HS-27A (cell line): ENCODE data around the gene P4HB.

ENCODE experiments used
- DNase-seq: peaks from one replicate; pipeline ENCODE4 v3.0.0-alpha.2; 2012; ENCODE audit warnings: low read depth, missing footprints

P4HB gene

DNA sequence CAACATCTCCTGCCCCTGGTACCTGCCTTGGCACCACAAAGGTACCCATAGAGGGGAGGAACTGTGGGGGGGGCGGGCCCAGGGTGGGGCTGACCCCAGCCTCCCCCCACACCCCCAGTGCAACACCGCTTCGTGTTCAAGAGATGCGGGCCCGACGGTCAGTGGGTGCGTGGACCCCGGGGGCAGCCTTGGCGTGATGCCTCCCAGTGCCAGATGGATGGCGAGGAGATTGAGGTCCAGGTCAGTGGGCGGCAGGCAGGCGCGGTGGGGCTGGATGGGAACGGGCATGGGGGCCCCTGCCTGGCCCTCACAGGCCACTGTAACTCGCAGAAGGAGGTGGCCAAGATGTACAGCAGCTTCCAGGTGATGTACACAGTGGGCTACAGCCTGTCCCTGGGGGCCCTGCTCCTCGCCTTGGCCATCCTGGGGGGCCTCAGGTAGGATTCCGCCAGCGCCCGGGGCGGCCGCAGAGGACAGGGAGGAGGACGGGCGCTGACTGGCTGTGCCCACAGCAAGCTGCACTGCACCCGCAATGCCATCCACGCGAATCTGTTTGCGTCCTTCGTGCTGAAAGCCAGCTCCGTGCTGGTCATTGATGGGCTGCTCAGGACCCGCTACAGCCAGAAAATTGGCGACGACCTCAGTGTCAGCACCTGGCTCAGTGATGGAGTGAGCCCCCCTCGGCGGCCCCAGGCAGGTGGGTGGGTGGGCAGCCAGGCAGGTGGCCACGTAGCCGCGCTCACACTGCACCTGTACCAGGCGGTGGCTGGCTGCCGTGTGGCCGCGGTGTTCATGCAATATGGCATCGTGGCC, 49.2 kb downstream of the P4HB start:
- DNase-seq: no peak

DNA sequence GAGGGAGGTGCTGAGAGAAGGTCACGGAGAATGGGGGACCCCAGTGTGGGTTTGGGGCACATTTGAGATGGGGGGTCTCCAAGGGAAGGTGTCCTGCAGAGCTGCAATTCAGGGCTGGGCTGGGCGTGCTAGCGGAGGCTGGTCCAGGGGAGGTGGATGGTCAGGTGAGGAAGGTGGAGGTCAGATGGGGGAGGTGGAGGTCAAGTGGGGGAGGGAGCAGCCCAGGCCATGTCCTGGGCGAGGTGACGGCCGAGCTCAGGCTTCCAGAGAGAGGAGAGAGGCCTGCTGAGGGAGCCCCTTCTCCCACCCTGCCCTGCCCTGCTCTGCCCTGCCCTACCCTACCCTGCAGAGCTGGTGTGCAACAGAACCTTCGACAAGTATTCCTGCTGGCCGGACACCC, 49.9 kb downstream of the P4HB start:
- no peak for DNase-seq

DNA sequence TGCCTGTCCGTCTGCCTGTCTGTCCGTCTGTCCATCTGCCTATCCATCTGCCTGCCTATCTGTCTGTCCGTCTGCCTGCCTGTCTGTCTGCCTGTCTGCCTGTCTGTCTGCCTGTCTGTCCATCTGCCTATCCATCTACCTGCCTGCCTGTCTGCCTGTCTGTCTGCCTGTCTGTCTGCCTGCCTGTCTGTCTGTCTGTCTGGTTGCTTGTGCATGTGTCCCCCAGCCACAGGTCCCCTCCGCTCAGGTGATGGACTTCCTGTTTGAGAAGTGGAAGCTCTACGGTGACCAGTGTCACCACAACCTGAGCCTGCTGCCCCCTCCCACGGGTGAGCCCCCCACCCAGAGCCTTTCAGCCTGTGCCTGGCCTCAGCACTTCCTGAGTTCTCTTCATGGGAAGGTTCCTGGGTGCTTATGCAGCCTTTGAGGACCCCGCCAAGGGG, 50.8 kb downstream of the P4HB start:
- DNase-seq: no peak

DNA sequence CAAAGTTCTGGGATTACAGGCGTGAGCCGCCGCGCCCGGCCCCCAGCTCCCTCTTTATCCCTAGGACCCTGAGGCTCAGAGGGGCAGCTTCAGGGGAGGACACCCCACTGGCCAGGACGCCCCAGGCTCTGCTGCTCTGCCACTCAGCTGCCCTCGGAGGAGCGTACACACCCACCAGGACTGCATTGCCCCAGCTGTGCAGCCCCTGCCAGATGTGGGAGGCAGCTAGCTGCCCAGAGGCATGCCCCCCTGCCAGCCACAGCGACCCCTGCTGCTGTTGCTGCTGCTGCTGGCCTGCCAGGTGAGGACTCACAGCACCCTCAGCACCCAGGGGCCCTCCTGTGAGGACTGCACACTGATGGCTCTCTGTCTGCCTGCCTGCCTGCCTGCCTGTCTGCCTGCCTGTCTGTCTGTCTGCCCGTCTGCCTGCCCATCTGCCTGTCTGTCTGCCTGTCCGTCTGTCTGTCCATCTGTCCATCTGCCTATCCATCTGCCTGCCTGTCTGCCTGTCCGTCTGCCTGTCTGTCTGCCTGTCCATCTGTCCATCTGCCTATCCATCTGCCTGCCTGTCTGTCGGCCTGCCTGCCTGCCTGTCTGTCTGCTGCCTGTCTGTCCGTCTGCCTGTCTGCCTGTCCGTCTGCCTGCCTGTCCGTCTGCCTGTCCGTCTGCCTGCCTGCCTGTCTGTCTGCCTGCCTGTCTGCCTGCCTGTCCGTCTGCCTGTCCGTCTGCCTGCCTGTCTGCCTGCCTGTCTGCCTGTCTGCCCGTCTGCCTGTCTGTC, 51.4 kb downstream of the P4HB start:
- no peak for DNase-seq

DNA sequence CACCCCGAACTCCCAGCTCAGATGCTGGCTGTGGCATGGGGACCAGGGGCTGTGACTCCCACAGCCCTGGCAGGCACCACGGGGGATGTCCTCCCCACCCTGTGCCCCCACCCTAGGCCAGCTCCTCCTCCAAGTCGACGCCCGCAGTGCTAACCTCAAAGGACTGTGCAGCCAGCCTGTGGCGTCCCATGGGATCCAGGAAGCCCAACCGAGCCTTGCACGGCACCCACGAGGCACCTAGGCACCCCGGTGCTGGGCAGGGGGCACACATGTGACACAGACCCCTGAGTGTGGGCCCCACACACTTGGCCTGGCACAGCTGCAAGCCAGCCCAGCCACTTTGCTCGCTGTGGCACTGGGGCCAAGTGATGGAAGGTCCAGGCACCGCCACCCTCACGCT, 52.5 kb downstream of the P4HB start:
- no peak for DNase-seq

DNA sequence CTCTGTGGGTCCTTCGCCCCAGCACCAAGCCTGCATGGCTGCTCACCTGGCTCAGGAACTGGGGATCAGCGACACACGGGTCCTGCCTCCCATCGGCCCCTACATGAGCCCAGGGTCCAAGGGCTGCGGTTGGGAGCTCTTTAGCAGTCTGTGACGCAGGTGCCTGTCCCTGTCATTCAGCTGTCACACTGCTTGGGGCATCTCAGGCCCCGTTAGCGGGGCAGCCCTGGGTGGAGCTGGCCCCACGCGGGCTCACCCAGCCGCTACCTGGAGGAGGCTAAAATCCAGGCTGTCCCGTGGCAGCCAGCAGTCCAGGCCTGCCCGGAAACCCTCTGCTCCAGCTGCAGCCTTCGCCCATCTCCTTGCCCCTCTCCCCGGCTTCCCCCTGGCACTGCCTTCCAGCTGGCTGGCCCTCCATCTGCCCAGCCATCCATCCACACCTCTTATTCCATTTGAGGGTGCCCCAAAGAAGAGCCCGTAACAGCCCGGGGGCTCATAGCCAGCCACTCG, 53.1 kb downstream of the P4HB start:
- no peak for DNase-seq

DNA sequence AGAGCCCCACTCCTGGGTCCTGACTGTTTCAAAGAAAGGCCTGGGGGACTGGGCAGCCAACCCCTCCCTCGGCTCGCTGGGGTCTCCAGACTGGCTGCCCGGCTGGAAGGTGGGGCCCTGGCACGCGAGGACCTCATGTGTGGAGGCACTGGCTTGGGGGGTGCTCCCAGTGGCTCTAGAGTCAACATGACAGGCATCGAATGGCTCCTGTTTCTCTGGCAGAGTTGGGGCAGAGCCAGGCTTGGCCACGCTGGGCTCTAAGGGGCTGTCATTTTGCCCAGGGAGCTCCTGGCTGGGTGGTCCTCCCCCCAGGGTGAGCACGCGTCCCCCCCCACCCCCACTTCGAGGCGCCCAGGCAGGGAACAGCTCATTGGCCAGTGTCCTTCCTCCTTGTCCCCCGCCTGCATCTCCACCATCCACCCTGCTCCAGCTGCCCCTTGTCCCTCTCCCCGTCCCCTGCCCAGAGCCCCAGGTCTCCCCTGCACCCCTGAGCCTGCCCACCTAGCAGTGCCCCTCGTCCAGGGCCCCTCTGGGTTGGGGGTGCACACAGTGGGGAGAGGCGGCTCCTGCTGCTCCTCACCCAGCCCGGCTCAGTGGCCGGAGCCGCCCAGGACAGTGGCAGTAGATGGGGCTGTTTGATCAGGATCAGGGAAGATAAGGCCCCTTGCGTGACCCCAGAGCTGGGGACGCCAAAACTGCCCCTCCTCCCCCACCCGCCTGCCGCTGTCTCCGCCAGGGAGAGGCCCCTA, 53.7 kb downstream of the P4HB start:
- no peak for DNase-seq

DNA sequence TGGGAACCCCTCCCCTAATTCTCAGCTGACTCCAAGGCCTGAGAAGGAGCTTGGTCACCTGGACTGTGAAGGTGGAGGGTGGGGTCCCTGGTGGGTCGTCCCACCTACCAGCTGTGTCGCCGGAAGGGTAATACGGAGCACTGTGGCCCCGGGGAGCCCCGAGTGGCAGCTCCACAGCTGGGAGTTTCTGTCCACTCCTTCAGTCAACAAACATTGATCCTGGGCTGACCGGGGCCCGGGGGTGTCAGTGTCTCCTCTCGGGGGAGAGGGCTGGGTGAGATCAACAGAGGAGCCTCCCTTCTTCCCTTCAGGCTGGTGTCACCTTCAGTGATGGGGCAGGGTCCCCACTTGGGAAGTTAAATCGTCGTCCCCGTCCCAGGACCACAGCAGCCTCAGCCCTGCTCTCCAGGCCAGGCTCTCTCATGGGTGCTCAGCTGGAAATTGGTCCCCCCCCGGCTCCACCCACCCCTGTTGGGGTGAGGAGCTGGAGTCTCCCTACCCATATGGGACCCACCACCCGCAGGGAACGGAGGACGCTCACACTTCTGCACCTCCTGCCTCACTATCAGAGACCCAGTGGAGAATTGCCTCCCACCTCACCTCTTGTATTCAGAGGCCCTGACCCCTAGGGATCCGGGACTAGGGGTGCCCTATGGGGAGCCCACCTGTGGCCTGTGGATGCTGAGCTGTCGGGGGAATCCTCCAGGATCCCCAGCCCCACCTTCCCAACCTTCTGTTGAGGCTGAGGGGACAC, 54.5 kb downstream of the P4HB start:
- no peak for DNase-seq

DNA sequence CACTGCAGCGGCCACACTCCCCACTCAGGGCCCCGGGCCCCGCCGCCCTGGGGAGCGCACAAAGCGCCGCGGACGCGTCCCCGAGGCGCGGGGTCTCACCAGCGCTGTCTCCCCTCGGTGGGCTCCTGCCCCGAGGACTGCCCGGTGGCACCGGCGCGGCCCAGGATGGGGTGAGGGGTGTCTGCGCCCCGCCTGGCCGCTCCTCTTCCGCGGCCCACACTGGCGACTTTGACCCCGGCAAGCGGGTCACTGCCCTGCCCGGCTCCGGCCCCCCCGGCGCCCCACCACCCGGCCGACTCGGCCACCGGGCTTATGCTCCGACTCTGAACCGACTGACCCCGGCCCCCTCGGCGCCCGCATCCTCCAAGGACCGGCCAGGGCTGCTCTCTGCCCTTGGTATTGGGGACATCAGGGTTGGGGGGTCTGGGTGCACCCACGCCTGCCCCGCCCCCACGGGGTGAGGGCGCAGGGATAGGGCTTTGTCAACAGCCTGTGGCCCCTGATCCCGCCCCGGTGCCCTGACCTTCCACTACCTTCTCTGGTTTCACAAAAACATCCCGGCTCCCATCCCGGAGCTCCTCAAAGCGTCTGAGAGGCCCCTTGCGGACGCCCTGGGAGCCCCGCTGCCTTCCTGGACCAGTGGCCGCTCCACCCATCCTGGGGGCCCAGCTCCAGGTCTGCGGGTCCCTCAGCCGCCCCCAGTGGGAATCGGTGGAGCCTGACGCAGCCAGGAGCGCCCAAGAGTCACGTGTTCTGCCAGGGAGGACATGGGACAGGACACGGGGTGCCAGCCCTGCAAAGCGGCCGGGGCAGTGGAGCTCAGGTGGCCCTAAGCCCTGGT, 55.6 kb downstream of the P4HB start:
- no peak for DNase-seq

DNA sequence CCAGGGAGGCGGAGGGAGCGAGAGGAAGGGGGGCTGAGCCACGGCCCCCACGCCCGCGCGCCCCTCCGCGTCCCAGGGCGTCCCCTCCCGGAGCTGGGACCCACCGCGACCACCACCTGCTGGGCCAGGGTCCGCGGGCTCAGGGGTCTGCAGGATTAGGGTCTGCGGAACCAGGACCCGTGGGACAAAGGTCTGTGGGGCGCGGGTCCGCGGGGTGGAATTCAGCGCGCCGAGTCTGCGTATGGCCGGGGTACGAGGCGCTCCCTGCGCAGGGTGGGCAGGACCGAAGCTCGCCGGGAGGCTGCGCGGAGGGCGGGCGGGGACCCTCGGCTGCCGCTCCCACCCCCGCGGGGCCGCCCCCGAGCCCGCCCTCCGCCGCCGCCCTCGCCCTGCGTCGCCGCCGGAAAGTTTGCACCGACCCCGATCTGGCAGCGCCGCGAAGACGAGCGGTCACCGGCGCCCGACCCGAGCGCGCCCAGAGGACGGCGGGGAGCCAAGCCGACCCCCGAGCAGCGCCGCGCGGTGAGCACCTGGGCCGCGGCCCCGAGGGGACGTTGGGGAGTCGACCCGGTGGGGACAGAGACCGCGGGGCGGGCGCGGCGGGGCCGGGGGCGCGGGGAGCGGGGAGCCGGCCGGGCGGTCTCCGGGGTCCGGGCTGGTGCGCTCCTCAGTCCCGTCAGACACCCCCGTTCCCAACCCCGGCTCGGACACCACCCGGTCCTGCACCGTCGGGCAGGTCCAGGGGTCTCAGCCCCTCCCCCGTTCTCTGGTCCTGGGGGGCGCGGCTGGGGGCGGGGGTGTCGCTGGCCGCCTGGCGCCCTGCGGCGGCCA, 56.4 kb downstream of the P4HB start, which contains the start of gene GCGR:
Gene GCGR (plus strand): TSS at position 423 of the 831 bp plus-strand sequence. CDS start 4,869 bp downstream, outside the sequence.
- DNase-seq: no peak

DNA sequence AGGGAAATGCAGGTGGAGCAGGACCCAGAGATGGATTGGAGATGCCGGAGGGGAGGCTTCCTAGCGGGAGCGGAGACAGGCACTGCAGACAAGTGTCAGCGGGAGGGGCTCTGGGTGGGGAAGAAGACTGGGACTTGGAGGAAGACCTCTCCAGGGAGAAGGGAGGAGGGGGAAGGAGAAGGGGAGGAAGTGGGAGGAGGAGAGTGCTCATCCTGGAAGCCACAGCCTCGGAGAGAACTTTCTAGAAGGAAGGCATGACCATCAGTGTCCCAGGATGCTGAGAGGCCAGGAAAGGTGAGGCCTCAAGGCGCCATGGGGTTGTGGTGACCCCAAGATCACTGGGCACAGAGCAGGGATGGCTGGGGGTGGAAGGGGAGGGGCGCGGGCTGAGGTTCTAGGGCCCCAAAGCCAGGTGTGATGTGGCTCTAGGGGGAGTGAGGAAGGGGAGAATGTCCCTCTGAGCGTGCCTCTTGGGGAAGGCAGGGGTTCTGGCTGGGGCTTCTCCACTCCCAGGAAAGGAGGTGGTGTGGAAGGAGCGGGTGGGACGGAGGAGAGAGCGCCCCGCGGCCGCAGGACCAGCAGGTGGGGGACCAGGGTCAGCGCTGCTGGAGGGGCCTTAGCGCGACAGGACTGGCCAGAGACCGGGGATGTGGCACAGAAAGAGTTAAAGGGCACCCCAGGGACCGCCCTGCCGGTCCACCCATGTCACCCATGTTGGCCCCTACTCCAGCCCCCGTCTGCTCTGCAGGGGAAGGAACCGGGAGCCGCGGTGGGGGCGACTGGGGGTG, 57.3 kb downstream of the P4HB start:
- DNase-seq: no peak

DNA sequence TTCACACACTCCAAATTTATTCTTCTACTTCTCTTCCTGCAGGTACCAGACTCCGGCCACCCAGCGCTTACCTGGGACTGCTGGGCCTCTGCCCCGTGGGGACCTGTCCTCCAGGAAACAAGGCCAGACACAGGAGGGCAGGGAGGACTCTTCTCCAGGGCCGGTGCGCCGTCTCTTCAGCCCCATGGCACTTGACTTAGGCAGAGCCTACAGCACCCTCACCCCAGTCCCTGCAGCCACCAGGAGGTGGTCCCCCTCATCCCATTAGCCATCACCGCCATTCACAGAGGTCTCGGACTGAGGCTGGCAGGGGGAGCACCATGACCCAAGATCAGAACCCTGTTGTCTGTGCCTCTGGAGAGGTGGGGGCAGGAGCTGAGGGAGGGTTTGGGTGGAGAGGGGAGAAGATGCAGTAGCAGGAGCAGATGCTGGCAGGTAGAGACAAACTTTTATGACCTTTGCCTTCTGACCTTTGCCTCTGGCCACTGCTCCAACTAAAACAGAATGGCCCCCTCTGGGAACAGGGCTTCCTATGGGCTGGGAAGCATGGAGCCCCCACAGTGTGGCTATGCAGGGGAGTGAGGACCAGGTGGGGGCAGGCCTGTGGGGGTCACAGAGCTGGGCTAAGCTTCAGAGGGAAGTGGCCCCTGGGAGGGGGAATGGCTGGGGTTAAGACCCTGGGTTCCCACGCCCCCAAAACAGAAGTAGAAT, 58.1 kb downstream of the P4HB start:
- no peak for DNase-seq

DNA sequence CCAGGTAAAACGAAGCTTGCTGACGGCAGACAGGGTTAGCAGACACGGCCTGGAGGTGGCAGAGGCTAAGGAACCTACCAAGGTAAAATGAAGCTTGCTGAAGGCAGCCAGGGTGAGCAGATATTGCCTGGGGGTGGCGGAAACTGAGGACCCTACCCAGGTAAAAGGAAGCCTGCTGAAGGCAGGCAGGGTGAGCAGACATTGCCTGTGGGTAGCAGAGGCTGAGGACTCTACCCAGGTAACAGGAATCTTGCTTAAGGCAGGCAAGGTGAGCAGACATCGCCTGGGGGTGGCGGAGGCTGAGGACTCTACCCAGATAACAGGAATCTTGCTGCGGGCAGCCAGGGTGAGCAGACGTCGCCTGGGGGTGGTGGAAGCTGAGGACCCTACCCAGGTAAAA, 59.0 kb downstream of the P4HB start:
- no peak for DNase-seq

DNA sequence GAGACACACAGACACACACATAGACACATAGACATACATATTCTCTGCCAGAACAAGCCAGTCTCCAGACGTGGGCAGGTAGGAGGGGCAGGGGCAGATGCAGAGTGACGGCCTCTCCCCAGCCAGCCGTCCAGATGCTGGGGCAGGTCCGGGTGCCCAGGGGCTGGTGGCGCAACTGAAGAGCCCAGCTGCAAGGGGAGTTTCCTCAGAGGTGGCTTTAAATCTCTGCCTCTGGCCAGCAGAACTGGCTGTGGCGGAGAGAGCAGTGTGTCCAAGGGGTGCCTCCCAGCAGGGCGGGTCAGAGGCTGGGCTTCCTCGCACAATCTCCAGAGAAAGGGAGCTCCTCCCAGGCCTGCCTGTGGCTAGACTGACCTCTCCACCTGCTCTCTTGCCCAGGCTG, 65.8 kb downstream of the P4HB start:
- DNase-seq: no peak

DNA sequence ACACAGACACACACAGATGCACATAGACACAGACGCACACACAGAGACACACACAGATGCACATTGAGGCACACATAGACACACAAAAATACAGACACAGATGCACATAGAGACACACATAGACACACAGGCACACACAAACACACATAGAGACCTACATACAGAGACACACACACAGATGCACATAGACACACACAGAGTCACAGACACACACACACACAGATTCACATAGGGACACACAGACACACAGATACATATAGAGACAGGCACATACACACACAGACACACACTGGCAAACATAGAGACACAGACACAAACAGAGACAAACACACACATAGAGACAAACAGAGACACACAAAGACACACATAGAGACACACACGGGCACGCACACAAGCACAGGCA, 66.3 kb downstream of the P4HB start:
- DNase-seq: no peak
